ENCODE data around the gene TCF21.

DNA sequence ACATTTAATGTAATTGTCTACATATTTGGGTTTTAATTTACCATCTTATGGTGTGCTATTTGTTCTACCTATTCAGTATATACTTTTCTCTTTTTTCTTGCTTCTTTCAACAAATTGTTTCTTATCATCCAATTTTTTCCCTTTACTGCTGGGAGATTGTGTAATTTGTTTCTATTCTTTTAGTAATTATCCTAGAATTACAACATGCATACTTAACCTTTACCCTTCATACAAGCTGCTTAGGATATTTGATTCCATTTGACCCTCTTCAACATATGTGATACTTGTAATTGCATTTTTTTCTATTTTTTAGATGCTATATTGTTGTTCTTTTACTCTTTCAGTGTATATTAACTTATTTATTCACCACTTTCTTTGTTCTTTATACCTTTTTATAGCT, 49.0 kb downstream of the TCF21 start:
- TF ChIP-seq, protein P1, sequence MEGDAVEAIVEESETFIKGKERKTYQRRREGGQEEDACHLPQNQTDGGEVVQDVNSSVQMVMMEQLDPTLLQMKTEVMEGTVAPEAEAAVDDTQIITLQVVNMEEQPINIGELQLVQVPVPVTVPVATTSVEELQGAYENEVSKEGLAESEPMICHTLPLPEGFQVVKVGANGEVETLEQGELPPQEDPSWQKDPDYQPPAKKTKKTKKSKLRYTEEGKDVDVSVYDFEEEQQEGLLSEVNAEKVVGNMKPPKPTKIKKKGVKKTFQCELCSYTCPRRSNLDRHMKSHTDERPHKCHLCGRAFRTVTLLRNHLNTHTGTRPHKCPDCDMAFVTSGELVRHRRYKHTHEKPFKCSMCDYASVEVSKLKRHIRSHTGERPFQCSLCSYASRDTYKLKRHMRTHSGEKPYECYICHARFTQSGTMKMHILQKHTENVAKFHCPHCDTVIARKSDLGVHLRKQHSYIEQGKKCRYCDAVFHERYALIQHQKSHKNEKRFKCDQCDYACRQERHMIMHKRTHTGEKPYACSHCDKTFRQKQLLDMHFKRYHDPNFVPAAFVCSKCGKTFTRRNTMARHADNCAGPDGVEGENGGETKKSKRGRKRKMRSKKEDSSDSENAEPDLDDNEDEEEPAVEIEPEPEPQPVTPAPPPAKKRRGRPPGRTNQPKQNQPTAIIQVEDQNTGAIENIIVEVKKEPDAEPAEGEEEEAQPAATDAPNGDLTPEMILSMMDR (conservative IDR thresholded peaks at IDR 0.05; ENCODE audit: low read depth, low read length) = no peak
- no peak for TF ChIP-seq POLR2A (IDR thresholded peaks at IDR 0.05; ENCODE audit: low read depth, low read length)
- no peak for TF ChIP-seq MAZ (IDR thresholded peaks at IDR 0.05; ENCODE audit: borderline replicate concordance, low read depth, low read length)
- TF ChIP-seq, protein P2, sequence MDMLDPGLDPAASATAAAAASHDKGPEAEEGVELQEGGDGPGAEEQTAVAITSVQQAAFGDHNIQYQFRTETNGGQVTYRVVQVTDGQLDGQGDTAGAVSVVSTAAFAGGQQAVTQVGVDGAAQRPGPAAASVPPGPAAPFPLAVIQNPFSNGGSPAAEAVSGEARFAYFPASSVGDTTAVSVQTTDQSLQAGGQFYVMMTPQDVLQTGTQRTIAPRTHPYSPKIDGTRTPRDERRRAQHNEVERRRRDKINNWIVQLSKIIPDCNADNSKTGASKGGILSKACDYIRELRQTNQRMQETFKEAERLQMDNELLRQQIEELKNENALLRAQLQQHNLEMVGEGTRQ (IDR thresholded peaks at IDR 0.05; ENCODE audit: low read depth, low read length) = no peak
- no peak for TF ChIP-seq MXI1 (IDR thresholded peaks at IDR 0.05; ENCODE audit: borderline replicate concordance, low read depth, low read length)
- TF ChIP-seq SMC3 (IDR thresholded peaks at IDR 0.05; ENCODE audit: low read depth, low read length) = no peak
- no peak for TF ChIP-seq FOS (IDR thresholded peaks at IDR 0.05; ENCODE audit: low read depth, low read length)
- no peak for TF ChIP-seq RCOR1 (IDR thresholded peaks at IDR 0.05; ENCODE audit: insufficient replicate concordance, low read length)
- TF ChIP-seq CEBPB (IDR thresholded peaks at IDR 0.05; ENCODE audit: low read depth, low read length) = no peak
- TF ChIP-seq CHD1 (IDR thresholded peaks at IDR 0.05; ENCODE audit: low read depth, low read length) = no peak

All from IMR-90 (cell line).